DMS53 treated with DMSO at 0.1 percent for 48 hours (cell line): Measurements from ENCODE around the gene RASA3.

Experiments used
- DNase-seq: peaks from one replicate; lab custom pipeline; 2025; ENCODE audit not compliant: unreplicated experiment; lab: John Stamatoyannopoulos, UW

Gene RASA3

DNA sequence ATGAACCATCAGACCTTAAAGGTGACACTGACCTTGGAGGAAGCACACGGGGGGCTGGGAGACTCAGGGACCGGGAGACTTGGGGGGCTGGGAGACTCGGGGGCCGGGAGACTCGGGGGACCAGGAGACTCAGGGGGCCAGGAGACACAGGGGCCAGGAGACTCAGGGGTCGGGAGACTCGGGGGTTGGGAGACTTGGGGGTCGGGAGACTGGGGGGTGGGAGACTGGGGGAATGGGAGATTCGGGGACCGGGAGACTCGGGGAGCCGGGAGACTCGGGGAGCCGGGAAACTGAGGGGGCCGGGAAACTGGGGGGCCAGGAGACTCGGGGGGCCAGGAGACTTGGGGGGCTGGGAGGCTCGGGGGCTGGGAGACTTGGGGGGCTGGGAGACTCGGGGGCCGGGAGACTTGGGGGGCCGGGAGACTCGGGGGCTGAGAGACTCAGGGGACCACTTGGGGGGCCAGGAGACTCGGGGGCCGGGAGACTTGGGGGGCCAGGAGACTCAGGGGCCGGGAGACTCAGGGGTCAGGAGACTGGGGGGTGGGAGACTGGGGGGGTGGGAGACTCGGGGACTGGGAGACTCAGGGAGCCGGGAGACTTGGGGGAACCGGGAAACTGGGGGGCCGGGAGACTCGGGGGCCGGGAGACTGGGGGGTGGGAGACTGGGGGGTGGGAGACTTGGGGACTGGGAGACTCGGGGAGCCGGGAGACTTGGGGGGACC, 62.9 kb downstream of the RASA3 start:
- DNase-seq, result no peak

DNA sequence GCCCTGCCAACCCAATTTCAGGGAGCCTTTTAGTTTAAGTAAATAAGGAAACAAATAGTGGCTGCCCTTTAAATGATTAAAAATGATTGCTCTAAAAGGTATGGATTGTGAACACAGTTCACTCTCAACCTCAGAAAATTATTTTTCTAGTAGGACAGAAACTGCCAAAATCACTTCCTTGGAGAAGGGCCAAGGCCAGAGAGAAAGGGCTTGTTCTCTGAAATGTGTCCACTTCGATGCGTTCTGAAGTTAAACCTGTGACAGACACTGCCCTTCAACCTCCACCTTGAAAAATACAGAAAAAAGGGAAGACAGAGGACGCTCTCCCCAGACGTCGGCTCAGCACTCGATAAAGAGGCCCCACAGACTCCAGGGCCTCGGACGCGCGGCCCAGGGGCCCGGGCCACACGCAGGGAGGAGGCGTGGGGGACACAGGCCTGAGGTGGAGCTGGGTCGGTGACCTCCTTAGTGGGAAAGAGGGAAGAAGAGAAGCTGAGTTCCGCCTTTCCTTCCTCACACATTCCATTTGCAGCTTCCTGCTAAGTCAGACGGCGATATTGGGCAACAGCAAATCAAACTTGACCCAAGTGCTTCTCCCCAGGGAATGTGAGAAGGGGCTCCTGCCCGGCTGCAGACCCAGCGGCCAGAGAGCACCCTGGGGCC, 63.6 kb downstream of the RASA3 start:
- DNase-seq, result no peak

DNA sequence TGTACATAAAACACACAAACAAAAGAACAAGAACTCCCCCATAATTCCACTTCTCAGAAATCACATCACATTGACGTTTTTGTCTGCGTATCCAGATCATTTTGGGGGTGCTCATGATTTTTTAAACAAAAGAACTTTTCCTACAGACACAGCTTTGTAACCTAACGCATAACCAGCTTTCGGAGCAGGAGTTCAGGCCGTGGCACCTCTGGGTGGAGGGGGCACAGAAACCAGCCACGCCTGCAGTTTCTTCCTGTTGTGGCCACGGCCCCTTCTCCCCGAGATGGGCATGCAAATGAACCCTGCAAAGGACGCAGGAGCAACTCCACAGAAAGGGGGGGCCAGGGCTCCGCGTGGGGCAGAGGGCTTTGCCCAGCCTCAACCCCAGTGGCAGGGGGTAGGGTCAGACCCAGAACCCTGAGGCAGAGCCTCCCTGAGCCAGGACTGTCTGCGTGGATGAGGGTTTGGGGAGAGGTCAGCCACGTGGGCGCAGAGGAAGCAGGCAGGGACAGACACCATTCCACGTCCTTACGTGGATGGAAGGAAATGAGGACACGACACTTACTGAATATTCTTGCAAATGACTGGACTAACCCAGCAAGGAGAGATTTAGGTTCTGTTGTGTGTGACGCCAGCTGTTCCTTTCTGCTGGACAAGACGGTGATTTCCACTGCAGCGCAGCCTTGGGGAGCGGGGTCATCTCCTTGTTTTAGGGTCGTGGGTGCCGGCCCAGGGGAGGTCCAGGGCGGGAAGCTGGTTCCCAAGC, 64.4 kb downstream of the RASA3 start:
- no peak for DNase-seq

DNA sequence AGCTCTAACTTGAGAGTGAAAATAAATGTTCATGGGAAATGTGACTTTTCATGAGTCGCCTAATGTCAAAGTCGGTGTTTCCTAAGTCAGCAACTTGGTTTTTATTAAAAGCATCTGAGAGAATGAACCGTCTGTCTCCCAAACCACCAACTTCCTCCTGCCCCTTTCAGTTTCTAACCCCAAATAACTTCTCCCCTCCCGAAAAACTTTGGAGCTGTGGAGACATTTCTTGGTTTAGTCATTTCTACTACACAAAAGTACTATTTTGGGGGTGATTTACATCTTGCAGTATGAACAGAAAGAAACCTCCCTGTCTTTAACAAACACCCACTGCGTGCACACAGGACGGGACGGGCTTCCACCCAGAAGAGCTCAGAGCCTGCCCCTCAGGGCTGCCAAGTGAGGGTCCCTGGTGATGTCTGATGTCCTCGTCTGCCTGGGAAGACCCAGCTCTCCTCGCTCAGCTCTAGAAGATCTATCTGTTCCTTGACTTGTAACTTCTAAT, 65.0 kb downstream of the RASA3 start:
- DNase-seq, result no peak

DNA sequence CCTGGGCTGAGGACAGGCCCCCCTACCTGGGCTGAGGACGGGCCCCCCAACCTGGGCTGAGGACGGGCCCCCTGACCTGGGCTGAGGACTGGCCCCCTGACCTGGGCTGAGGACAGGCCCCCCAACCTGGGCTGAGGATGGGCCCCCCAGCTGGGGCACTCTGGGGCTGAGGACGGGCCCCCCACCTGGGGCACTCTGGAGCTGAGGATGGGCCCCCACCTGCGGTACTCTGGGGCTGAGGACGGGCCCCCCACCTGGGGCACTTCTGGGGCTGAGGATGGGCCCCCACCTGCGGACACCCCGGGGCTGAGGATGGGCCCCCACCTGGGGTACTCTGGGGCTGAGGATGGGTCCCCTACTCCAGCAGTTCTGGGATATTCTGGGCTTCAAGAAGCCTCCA, 65.5 kb downstream of the RASA3 start:
- no peak for DNase-seq

DNA sequence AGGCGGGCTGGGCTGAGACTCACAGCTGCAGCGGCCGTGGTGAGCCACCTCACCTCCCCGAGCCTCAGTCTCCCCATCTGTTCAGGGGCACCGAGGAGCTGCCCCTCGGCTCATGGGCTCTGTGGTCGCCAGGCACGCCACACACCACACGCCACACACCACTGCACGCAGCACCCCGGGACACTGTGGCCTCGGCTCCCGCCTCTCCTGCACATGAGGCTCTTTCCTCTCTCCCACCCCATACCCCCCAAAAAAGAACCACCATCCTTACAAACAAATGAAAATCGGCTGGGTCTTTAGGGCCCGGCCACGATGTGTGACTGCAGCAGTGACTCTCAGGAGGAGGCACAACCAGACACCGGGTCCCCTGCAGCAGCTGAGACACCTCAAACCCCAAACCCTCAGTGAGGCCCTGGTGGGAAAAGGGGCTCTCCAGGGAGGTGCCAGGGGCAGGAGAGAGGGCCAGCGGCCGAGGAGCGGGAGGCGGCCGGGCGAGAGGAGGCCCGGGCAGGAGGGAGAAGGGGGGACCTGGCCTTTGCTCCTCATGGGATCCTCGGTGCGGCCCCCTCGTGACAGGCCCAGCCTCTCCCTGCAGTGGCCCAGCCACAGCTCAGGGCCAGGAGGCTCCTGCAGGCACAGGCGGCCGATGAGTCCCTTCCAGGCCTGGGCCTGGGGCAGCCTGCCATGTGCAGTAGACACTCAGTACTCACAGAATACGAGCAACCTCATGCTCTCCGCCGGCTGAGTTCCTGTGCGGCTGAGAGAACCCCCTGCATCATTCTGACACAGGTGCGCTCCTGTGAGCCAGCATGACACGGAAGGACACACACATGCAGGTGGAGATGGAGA, 66.3 kb downstream of the RASA3 start:
- DNase-seq, result no peak

DNA sequence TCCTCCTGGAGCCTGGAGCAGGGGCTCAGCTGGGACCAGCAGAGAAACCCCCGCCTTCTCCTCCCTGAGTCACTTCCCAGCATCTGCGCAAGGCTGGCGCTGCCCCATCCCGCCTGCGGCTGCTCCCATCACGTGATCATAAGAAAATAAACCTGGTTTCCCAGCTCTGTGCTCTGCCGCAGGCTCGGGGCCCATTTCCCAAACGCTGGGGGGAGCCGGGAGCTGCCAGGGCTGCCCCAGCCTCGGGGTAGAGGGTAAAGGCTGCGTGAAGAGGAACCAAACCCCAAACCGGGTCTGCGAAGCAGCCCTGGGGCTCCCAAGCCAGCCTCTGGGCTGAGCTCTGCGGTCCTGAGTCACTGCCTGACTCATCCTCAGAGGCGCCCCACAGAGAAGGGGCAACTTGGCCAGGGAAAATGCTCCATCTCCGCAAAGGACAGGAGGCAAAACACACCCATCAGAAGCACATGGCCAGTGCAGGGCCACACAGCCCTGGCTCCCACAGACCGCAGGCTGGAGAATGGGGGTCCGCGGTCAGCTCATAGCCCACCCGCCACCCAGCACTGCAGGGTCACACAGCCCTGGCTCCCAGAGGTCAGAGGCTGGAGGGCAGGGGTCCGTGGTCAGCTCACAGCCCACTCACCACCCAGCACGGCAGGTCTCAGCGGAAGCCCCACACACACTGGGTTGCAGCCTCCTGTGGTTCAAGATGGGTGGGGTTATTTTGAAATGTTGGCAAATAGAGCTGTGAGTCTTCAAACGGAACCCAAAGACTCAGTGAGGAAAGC, 67.1 kb downstream of the RASA3 start:
- DNase-seq, result peak; percentile 41

DNA sequence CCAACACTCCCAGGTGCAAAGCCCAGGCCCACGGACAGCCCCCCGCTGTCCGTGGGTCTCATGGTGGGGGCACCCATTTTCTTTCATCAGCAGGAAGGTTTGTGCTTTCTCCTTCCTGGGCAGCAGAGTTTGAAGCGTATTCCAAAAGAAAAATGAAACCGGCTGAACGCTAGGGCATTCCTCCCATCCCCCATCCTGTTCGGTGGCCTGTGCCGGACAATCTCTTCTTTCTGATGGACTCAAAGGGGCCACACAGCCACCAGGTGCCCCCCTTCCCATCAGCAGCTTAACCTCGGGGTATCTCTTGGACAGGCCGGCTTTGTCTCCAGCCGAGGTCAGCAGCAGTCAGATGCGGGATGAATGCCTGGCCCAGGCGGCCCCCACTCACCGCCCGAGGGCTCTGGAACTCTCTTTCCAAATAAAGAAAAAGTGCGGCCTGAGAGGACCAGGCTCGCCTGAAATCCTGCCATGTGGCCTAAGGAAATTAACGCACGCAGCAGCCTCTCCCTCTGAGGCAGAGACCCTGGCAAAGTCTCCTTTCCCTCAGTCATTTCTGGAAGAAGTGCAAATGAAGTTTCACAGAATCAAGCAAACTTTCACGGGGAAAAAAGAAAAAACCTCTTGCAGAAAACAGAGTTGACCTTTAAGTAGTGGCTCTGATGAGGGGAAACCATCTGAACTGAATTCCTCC, 67.8 kb downstream of the RASA3 start:
- DNase-seq, result peak; percentile 8

DNA sequence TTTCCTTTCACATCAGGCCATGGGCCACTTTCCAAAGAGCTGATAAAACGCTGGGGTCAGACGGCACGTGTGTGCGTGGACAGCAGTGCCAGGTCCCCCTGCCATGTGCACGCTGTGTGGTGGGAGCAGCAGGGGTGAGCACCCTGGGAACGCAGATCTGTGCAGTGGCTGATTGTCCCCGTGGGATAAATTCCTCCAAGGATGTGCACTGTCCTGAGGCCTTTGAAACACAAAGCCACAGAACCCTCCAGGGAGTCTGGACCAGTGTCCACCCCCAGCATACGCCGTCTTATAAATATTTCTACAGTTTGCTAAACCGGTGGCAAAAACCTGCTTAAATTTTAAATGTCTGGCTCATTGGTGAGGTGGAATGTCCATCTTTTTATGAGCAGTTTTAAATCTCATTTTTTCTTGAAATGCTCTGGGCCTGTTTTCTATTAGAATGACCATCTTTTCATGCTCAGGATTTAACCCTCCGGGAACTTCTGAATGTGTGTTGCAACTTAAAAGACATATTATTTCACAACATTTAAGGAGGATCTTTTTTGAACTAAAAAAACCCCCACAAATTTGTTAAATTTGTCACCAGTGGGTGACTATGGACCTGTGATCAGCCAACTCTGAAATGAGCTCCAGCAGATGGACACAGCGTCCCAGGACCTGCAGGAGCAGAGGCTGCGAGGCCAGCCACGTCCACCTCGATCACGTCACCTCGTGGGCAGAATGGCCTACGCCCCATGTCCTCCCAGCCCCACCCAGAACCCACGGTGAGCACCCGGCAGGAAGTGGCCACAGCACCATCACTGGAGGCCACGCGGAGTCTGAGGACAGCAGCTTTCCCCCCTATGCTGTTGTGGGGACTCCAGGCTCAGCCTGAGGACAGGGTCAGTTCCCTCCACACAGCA, 68.6 kb downstream of the RASA3 start:
- no peak for DNase-seq

DNA sequence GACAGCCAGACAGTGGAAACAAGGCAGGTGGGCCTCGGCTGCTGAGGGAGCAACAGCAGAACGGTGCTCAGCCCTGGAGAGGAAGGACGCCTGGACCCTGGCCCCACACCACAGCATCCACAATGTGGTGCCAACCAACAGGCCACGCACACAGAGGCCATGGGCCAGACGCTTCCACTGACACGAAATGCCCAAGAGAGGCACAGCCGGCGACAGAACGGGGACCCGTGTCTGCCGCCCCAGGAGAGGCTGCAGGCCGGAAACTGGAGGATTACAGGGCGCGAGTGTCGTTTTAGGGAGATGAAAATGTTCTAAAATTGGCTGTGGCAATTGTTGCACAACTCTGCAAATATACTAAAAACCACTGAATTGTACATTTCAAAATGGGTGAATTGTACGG, 69.7 kb downstream of the RASA3 start:
- no peak for DNase-seq

DNA sequence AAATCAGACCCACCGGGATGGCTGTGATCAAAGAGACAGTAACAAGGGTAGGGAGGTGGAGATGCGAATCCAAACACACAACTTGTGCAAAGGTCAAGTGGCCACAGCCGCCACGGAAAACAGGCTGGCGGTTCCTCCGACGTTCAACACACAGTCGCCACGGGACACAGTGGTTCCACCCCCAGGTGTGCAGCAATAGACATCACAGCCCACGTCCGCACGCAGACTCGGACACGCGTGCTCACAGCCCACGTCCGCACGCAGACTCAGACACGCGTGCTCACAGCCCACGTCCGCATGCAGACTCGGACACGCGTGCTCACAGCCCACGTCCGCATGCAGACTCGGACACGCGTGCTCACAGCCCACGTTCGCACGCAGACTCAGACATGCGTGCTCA, 70.1 kb downstream of the RASA3 start:
- no peak for DNase-seq

DNA sequence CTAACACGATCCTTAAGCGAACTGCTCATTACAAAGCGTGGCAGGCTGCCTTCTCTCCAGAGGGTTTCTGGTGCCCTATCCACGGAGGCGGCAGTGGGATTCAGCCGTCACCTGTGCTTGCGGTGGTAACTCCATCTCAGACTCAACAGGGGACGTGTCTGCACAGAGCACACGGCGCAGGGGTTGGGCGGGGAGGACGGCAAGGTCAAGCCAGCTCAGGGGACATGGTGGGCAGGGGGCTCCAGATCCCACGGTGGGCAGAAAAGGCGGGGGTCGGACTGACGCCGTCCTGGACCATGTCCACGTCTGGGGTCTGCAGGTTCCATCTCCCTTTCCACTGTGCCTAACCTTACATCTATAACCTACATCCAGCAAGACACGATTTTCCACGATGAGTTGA, 70.7 kb downstream of the RASA3 start:
- no peak for DNase-seq

DNA sequence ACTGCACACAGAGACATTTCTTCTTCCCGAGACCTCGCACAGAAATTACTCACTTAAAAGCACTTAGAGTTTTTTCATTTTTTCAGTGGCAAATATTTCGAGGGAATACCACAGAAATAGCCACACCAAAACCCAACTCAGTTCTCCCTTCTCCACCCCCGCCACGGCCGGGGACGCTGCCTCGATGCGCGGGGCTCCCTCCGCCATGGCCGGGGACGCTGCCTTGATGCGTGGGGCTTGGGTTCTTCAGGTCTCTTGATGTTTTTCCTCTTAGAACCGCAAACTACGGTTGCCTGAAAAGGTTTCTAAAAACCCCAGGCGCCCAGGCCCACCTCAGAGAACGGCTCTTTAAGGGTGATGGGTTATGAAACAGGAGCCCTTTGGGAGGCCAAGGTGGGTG, 71.4 kb downstream of the RASA3 start:
- no peak for DNase-seq

DNA sequence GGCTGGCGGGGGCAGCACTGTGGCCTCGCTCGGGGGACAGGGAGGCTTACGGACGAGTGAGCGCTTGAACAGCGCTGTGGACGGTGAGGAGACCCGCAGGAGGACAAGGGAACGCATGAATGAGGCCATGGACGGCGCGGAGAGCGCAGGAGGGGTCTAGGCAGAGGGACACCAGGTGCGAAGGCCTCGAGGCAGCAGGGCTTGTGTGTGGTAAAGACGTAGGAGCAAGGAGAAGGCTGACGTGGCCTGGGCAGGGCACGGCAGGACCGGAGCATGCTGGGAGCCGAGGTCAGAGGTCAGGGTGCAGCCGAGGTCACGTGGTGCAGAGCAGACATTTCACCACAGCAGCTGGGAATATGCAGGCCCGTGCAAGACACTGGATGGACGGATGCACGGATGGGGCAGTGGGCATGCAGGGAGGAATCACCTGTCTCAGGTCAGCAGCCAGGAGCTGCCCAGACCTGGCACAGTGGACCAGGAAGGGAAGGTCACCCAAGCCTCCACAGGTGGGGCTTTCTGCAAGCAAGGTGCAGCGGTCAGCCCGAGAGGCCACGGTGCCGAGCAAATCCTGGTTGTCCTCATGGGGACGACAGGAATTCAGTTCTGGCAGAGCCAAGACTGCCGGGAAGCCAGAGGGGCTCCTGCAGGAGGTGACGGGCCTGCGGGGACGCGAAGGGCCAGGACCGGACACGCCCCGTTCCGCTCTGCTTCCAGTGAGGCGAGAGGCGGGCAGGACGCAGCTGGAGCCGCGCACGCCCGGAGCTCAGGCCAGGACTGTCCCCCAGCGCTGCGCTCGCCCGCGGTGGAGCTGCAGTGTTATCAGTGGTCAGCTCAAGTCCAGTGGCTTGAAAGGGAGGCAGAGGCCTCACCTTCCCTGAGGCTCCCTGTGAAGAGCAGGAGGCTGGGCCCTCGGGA, 72.2 kb downstream of the RASA3 start:
- DNase-seq, result no peak

DNA sequence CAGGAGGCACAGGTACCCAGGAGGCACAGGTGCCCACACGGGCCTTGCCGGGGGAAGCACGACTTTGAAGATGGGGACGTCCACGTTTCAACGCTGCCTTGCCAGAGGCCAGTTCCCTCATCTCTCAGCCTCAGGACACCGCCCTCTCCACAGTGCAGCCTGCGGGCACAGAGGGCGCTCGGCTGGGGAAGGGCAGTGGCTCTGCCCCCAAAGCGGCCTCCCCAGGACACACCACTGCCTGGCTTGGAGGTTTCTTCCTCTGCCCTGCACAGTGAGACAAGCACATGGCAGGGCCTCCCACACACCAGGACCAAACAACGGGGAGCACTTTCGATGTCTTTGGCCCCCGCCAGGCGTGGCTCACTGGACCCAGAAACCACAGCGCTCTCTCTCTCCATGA, 73.0 kb downstream of the RASA3 start:
- DNase-seq, result no peak

DNA sequence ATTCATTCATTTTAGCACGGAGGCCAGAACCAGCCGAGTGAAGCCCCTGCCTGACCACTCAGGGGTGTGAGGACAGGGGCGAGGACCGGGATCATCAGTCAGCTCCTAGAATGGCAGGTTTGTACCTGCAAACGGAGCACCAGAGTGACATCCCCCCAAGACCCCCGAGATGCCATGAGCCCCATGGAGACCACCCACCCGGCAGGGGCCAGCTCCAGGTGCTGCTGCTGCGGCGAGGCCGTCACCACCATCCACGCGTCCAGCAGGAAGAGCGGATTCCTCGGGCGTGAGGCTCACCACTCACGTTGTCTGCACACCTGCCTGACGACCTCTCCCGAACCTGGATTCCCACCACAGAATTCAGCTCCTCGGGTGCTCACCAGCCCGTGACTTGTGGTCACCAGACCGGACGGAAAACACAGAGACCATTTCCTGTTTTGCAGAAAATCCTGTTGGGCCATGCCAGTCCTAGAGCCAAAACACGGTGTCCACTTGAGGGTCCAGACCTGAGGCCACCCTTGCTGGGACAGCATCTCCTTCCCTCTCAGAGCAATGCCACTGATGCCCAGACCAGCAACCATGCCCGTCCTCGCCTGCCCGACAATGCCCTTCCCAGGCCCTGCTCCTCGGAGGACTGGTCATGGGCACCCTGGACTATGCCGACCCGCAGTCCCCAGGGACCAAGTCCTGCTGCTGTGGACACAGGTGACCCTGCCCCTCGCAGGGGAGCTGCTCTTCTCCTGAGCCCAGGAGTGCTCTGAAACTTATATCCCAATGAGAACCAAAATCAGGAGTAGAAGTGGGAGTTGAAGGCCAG, 74.2 kb downstream of the RASA3 start:
- no peak for DNase-seq
